LNCaP clone FGC (cell line): ENCODE measurements around the gene SERPINB5.

Source experiments
- DNase-seq: peaks from one replicate; pipeline ENCODE4 v3.0.0-alpha.2; 2011; ENCODE audit warnings: low read depth
- H3K4me3 ChIP-seq: 2 replicates; pipeline ENCODE4 v1.5.1; 2011; ENCODE audit warnings: mild to moderate bottlenecking, low read depth, low read length, control low read depth
- CTCF ChIP-seq: IDR thresholded peaks from 2 replicates; pipeline ENCODE4 v1.5.1; 2012; ENCODE audit warnings: mild to moderate bottlenecking; ENCODE audit not compliant: control insufficient read depth, insufficient read depth; ENCODE audit errors: extremely low read depth

SERPINB5 gene

DNA sequence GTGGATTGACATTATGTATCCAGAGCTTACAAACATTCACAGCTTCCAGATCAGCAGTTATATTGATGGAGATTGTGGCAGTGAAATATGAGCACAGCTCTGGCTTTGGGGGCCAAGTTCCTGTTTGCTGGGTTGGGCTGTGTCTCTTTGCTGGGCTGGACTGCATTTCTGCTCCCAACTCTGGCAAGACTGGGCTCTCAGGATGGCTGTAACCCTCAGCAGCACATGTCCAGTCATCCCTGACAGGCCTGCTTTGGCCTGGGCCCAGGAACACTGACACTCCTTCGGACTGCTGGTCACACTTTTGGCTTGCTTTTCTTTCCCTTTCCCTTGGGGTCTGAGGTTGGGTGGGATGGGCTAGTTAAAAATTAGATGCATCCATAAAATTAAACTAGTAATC, 36.5 kb upstream of the SERPINB5 start:
- TF ChIP-seq CTCF, result no peak
- no peak overlapping the region for H3K4me3 ChIP-seq
- DNase-seq, result no peak

GRCh38 chr18:63440881-63441280, 35.9 kb upstream of the SERPINB5 start:
- H3K4me3 ChIP-seq, result no peak overlapping the region
- TF ChIP-seq CTCF, result no peak
- DNase-seq, result no peak

GRCh38 chr18:63443829-63444228, 32.9 kb upstream of the SERPINB5 start:
- no peak for TF ChIP-seq CTCF
- no peak for DNase-seq

DNA sequence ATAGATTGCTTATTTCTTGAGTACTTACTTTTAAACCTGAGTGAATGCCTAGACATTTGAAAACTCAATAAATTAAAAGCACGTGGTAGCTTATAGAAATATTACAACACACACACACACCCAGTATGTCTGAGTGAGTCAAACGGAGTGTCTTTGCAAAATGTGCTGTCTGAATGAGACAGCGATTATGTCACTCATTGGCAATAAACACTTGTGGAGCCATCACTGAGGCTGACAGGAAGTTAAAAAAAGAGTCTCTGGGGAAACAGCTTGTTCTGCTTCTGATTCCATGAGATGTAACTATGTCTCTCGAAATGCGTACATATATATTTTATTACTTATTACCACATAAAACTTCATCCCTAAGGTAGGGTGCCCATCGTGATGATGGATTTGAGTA, 32.2 kb upstream of the SERPINB5 start:
- no peak for TF ChIP-seq CTCF
- H3K4me3 ChIP-seq, result no peak overlapping the region
- DNase-seq, result no peak

More at GRCh38 chr18:63443829-63444228, 32.9 kb upstream of the SERPINB5 start:
- H3K4me3 ChIP-seq, result no peak overlapping the region

DNA sequence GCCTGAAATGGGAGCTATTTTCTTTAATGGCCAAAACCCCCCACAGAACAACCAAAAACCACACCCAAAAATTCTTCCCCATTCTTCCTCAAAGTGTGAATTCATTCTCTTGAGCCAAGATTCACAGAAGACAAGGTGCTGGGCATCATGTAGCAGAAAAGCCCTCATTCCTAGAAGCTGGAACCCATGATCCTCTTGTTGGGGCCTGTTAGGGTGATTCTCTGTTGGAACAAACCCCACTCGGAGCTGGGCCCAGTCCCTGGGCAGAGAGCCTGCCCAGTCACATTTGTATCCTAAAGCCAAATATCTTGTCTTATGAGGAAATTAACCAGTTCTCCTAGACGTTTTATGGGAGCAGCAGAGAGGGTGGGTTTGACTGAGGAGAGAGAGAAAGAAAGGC, 31.7 kb upstream of the SERPINB5 start:
- no peak for TF ChIP-seq CTCF
- H3K4me3 ChIP-seq, result no peak overlapping the region
- DNase-seq, result no peak

DNA sequence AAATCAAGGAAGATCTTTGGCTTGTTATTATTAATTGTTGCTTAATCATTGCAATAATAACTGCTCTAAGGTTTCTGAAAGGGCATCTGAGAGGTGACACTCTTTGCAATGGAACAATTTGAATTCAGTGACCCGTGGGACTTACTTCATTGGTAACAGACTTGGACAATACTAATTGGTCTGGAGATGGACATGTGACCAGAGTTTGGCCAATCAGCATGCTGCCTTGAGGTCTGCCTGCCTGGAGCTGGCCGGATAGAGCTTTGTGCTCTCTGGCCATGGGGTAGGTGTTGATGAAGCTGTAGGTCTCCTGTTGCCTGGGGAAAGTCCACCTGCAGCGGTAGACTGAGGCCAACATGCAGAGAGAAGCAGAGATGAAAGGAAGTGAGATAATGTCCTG, 30.5 kb upstream of the SERPINB5 start:
- no peak for TF ChIP-seq CTCF

DNA sequence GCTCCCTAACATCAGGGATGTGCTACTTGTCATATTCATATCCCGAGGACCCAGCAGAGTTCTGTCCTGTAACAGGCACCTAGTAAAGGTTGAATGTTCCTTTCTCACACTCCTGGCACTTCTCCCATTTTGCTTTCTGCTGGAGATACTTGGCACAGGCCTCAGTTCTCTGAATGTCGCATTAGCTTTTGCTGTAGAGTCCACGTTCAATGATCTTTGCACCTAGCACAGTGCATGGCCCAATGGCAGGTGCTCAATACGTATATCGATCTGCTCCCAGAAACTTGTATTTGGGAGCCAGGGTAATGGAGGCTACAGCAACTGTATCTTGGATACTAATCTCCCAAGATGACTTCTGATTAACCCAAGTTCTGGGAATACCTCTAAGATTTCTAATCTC, 29.7 kb upstream of the SERPINB5 start:
- no peak for TF ChIP-seq CTCF
- no peak overlapping the region for H3K4me3 ChIP-seq
- no peak for DNase-seq

More for the DNA sequence above, 30.5 kb upstream of the SERPINB5 start:
- DNase-seq, result no peak
- no peak overlapping the region for H3K4me3 ChIP-seq
